A549 (cell line): ENCODE data around the gene LRRC3. TPM values are rescaled to one million over a fixed set of nuclear protein-coding genes. Genes with fewer than 3 reads are reported as not detected.
A peak's percentile ranks its signal among the peaks of the same experiment; 100 is the strongest.
"Not testable (repeated sequence)": the region's sequence is repeated elsewhere in the genome, so short reads cannot be mapped to it uniquely, and the experiment has no call there.

Experiments used
- ATAC-seq, 2 experiments: fragments of 200-7000 bp in 1 of 2; fragments of >200 bp in 1 of 2; cut with Nextera tagmentation in 1 of 2; cut with Tn5 transposase in 1 of 2; 3 replicates each; pipeline versions ENCODE4 v1.8.0 to v1.9.1; 2018 to 2020; ENCODE audit warnings: mild to moderate bottlenecking in 1 of 2, moderate library complexity in 1 of 2
- CTCF ChIA-PET: fragments of 300-600 bp; sonication (Branson Sonifier 250); formaldehyde crosslinking; extraction: SDS; loops from one replicate; lab custom pipeline; 2021; ENCODE audit warnings: antibody characterized with exemption, inconsistent platforms; lab: Yijun Ruan, JAX
- POLR2A ChIA-PET: fragments of 350-600 bp; formaldehyde crosslinking; extraction: SDS; loops from one replicate; lab custom pipeline; 2021; ENCODE audit warnings: antibody characterized with exemption, inconsistent platforms; lab: Yijun Ruan, JAX
- DNase-seq, 2 experiments: peaks; one replicate each; pipeline versions ENCODE4 v3.0.0 to v3.0.0-alpha.2; 2011 to 2016; ENCODE audit warnings: low read depth in 1 of 2, low spot score in 1 of 2
- FAIRE-seq: peaks from 2 replicates; lab custom pipeline; 2011; peaks lifted over from hg19 to GRCh38; lab: Jason Lieb, UNC
- H3K27ac ChIP-seq, 2 experiments: fragments of >200 bp; sonication (Bioruptor Twin); formaldehyde crosslinking; 3 replicates each; pipeline ENCODE4 v1.5.1; 2016 to 2017
- H3K4me1 ChIP-seq: fragments of >200 bp; sonication (Bioruptor Twin); formaldehyde crosslinking; 3 replicates; pipeline ENCODE4 v1.6.1; 2016
- H3K4me2 ChIP-seq: fragments of >200 bp; sonication (Bioruptor Twin); formaldehyde crosslinking; 3 replicates; pipeline ENCODE4 v1.6.1; 2016
- H3K4me3 ChIP-seq: fragments of >200 bp; sonication (Bioruptor Twin); formaldehyde crosslinking; 3 replicates; pipeline ENCODE4 v1.5.1; 2016
- H3K9me3 ChIP-seq: fragments of >200 bp; sonication (Bioruptor Twin); formaldehyde crosslinking; 3 replicates; pipeline ENCODE4 v1.6.1; 2016
- CBX8 ChIP-seq: fragments of 200-600 bp; sonication (generic); IDR thresholded peaks from 2 replicates; pipeline ENCODE4 v1.6.1; 2016
- CHD2 ChIP-seq: fragments of 150-350 bp; IDR thresholded peaks from 2 replicates; pipeline ENCODE4 v1.6.1; 2014; ENCODE audit warnings: low read length; ENCODE audit not compliant: partially characterized antibody
- FOXS1 ChIP-seq: fragments of 250-450 bp; sonication (Bioruptor Pico); IDR thresholded peaks from 2 replicates; pipeline ENCODE4 v1.5.0; 2020; ENCODE audit warnings: mild to moderate bottlenecking, moderate library complexity
- HDAC2 ChIP-seq: fragments of 200-600 bp; sonication (generic); IDR thresholded peaks from 2 replicates; pipeline ENCODE4 v1.6.1; 2016
- JUNB ChIP-seq: fragments of >200 bp; sonication (Bioruptor Twin); formaldehyde crosslinking; IDR thresholded peaks from 2 replicates; pipeline ENCODE4 v1.6.1; 2016
- KDM5A ChIP-seq: fragments of 200-600 bp; sonication (generic); IDR thresholded peaks from 2 replicates; pipeline ENCODE4 v1.6.1; 2016; ENCODE audit warnings: antibody characterized with exemption, mild to moderate bottlenecking
- RAD21 ChIP-seq, 2 experiments: fragments of >200 bp in 1 of 2; sonication (Bioruptor Twin) in 1 of 2; formaldehyde crosslinking in 1 of 2; IDR thresholded peaks in 1 of 2; conservative IDR thresholded peaks in 1 of 2; 2 replicates in 1 of 2; 3 replicates in 1 of 2; pipeline ENCODE4 v1.6.1; 2012 to 2018; ENCODE audit warnings: inconsistent platforms in 1 of 2
- SMC3 ChIP-seq: fragments of >200 bp; sonication (Bioruptor Twin); formaldehyde crosslinking; IDR thresholded peaks from 3 replicates; pipeline ENCODE4 v1.6.1; 2018; ENCODE audit warnings: inconsistent platforms
- TP53 ChIP-seq: fragments of 250-450 bp; sonication (Bioruptor Pico); IDR thresholded peaks from 2 replicates; pipeline ENCODE4 v1.5.0; 2021; ENCODE audit warnings: mild to moderate bottlenecking, moderate library complexity
- ZC3H11A ChIP-seq: fragments of 450-650 bp; IDR thresholded peaks from 2 replicates; pipeline ENCODE4 v1.6.1; 2014; ENCODE audit warnings: antibody characterized with exemption, mild to moderate bottlenecking
- ZFP36 ChIP-seq: fragments of 450-650 bp; IDR thresholded peaks from 2 replicates; pipeline ENCODE4 v1.6.1; 2014; ENCODE audit warnings: borderline replicate concordance; ENCODE audit not compliant: partially characterized antibody
- WGBS: methylation state at CpG from one replicate; pipeline ENCODE4 v1.1.6; 2017; ENCODE audit errors: missing lambda C conversion rate; 5-methylcytosine and 5-hydroxymethylcytosine counted together
- polyA plus RNA-seq, 4 experiments: library from polyadenylated mRNA; depleted of rRNA in 3 of 4; stranded (reverse); fragments of >200 nt; fragmentation: RNase III in 1 of 4; extraction: RNeasy Plus Mini Kit Qiagen cat#74134 plus additional on column Dnase treatment in 1 of 4; gene quantifications; 2 replicates in 3 of 4; 3 replicates in 1 of 4; pipeline ENCODE4 v1.2.3, GENCODE V29; 2011 to 2017
- TF ChIP-seq, protein P1 (sequence below): IDR thresholded peaks from 2 replicates; pipeline ENCODE4 v1.6.1; 2012
- TF ChIP-seq, protein P2 (sequence below): fragments of 150-350 bp; IDR thresholded peaks from 2 replicates; pipeline ENCODE4 v1.6.1; 2014; ENCODE audit warnings: low read depth, mild to moderate bottlenecking, low read length
- TF ChIP-seq, protein P3 (sequence below): fragments of >200 bp; sonication (Bioruptor Twin); formaldehyde crosslinking; IDR thresholded peaks from 3 replicates; pipeline ENCODE4 v1.5.1; 2016

Gene LRRC3
- polyA plus RNA-seq, 2 of the 4 experiments (the other 2 are of a cell fraction): 0.59 to 1.1 TPM

DNA sequence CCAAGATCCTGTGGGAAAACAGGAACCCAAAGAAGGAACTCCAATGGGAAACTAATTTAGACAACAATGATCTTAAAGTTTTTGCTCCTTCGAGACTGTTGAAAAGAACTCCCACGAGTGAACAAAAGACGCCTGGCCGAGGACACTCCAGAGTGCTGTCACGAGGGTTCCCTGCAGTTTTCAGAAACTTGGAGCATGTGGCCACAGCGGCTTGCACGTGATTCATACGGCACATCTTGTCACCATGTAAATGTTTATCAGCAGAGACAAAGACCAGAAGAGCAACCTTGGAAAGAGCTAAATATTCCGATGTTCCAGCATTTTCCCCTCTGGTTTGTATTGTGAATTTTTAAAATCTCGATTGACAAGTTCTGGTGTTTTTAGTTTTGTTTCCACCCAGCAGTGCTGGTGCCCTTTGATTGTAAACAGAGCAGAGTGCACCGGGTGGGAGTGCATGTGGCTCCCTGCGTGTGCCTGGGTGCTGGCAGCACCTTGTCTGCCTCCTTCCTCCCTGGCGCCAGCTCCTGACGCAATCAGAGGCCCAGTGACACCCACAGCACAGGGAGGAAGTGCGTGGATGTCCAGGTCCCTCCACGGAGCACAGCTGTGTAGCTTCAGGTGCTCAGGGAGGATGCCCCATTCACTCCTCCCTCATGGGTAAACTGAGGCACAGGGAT is 23.0 kb downstream of the LRRC3 start:
- POLR2A ChIA-PET: no interaction called here
- FAIRE-seq (no peak), ATAC-seq (no peak), DNase-seq (no peak)
- Histone ChIP-seq H3K9me3 (no peaks in the 10 kb centered on the region), H3K4me3 (no peak overlapping the region), H3K4me1 (no peaks in the 10 kb centered on the region), H3K4me2 (no peak overlapping the region), H3K27ac (no peak overlapping the region)
- 48% methylated on average over 10 of the region's 16 CpGs for WGBS
- CTCF ChIA-PET: no interaction called here
- TF ChIP-seq CBX8: no peak
- no peak for TF ChIP-seq FOXS1 (CRISPR knock-in tag)

DNA sequence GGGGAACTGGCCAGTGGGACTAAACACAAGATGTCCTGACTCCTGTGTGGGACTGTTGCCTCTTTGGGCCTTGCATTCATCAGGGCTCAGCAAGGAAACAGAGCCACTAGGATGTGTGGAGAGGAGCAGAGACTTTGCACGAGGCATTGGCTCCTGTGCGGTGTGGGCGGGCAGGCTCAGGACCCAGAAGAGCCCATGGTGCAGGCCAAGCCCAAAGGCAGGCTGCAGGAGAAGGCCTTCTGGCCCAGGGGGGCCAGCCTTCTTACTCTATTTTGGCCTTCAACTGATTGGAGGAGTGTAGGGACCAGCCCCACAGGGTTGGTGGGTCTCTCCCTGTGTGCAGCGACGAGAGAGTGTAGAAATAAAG is 23.5 kb downstream of the LRRC3 start:
- no peaks in the 10 kb centered on the region for H3K9me3 ChIP-seq
- no peaks in the 10 kb centered on the region for H3K4me1 ChIP-seq
- no peak overlapping the region for H3K27ac ChIP-seq
- DNase-seq: no peak
- 59% methylated on average over 2 of the region's 5 CpGs for WGBS
- H3K4me2 ChIP-seq: no peak overlapping the region
- no peak overlapping the region for H3K4me3 ChIP-seq
- POLR2A ChIA-PET: no interaction called here
- CTCF ChIA-PET: interaction anchor here (1.7 kb wide), 1 partner anchor 84 kb away, joined by 3 read pairs; no protein-coding TSS in a partner anchor
- no peak for FAIRE-seq
- TF ChIP-seq HDAC2 (no peak), ZC3H11A (no peak), CHD2 (no peak), ZFP36 (no peak), TP53 (CRISPR knock-in tag) (no peak), KDM5A (no peak), JUNB (no peak), CBX8 (no peak)
- TF ChIP-seq, protein P1, sequence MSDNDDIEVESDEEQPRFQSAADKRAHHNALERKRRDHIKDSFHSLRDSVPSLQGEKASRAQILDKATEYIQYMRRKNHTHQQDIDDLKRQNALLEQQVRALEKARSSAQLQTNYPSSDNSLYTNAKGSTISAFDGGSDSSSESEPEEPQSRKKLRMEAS: no peak
- TF ChIP-seq, protein P2, sequence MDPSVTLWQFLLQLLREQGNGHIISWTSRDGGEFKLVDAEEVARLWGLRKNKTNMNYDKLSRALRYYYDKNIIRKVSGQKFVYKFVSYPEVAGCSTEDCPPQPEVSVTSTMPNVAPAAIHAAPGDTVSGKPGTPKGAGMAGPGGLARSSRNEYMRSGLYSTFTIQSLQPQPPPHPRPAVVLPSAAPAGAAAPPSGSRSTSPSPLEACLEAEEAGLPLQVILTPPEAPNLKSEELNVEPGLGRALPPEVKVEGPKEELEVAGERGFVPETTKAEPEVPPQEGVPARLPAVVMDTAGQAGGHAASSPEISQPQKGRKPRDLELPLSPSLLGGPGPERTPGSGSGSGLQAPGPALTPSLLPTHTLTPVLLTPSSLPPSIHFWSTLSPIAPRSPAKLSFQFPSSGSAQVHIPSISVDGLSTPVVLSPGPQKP: no peak
- ATAC-seq: no peak

DNA sequence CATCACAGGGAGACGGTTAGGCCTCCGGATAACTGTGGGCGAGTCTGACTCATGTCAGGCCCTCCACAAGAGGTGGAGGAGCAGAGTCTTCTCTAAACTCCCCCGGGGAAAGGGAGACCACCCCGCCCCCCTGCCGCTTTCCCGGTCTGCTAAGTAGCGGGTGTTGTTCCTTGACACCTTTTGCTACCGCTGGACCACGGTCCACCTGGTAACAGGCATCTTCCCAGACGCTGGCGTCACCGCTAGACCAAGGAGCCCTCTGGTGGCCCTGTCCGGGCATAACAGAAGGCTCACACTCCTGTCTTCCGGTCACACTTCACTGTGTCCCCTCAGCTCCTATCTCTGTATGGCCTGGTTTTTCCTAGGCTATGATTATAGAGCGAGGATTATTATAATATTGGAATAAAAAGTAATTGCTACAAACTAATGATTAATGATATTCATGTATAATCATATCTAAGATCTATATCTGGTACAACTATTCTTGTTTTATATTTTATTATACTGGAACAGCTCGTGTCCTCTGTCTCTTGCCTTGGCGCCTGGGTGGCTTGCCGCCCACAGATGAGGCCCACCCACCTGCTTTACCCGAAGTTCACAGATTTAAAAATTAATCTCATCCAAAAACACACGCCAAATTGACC is 24.4 kb downstream of the LRRC3 start:
- H3K4me3 ChIP-seq, H3K4me2 ChIP-seq, FAIRE-seq, H3K27ac ChIP-seq, POLR2A ChIA-PET, H3K9me3 ChIP-seq, H3K4me1 ChIP-seq: not testable (repeated sequence)
- peak in 1 of 2 experiments; percentile 57; a peak in 3 of 6 replicates for ATAC-seq
- WGBS: 41% methylated on average over 13 of the region's 21 CpGs
- TF ChIP-seq, protein P3, sequence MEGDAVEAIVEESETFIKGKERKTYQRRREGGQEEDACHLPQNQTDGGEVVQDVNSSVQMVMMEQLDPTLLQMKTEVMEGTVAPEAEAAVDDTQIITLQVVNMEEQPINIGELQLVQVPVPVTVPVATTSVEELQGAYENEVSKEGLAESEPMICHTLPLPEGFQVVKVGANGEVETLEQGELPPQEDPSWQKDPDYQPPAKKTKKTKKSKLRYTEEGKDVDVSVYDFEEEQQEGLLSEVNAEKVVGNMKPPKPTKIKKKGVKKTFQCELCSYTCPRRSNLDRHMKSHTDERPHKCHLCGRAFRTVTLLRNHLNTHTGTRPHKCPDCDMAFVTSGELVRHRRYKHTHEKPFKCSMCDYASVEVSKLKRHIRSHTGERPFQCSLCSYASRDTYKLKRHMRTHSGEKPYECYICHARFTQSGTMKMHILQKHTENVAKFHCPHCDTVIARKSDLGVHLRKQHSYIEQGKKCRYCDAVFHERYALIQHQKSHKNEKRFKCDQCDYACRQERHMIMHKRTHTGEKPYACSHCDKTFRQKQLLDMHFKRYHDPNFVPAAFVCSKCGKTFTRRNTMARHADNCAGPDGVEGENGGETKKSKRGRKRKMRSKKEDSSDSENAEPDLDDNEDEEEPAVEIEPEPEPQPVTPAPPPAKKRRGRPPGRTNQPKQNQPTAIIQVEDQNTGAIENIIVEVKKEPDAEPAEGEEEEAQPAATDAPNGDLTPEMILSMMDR: peak; percentile 38
- TF ChIP-seq SMC3: peak; percentile 32; the same call in 1 of the 3 replicates
- TF ChIP-seq RAD21 (conservative IDR thresholded peaks at IDR 0.05 in 1 of 2, IDR thresholded peaks at IDR 0.05 in 1 of 2): peak; percentile 39 to 47; a peak in 4 of 5 replicates
- CTCF ChIA-PET: interaction anchor here (0.6 to 2.2 kb wide), 7 partner anchors 9 to 140 kb away, joined by 3 to 12 read pairs (median 5); partner anchors contain the start of genes CFAP410 and LRRC3
- DNase-seq: peak in 1 of 2 experiments; percentile 23
